GM12873 (cell line): ENCODE results near the gene MRAP2.

ENCODE experiments used
- CTCF ChIP-seq: IDR thresholded peaks from 2 replicates; pipeline ENCODE4 v1.5.1; 2012; ENCODE audit warnings: low read depth, mild to moderate bottlenecking, moderate library complexity, low read length, control low read depth; ENCODE audit not compliant: insufficient read depth; ENCODE audit errors: missing control alignments

Gene MRAP2

GRCh38 chr6:84035484-84035883, 1.9 kb downstream of the MRAP2 start:
- TF ChIP-seq CTCF = no peak

- TF ChIP-seq CTCF = no peak
These were observed 4.0 kb downstream of the MRAP2 start for GRCh38 chr6:84037425-84038089.

GRCh38 chr6:84042603-84043002, 9.0 kb downstream of the MRAP2 start:
- TF ChIP-seq CTCF = no peak

- no peak for TF ChIP-seq CTCF
These were observed 10.0 kb downstream of the MRAP2 start for GRCh38 chr6:84043555-84043954.

GRCh38 chr6:84046755-84047154, 13.2 kb downstream of the MRAP2 start:
- TF ChIP-seq CTCF = no peak

- TF ChIP-seq CTCF = no peak
These were observed 15.0 kb downstream of the MRAP2 start for GRCh38 chr6:84048588-84048987.

GRCh38 chr6:84050408-84050807, 16.8 kb downstream of the MRAP2 start:
- TF ChIP-seq CTCF = no peak
